HG03097 (cell line): Measurements from ENCODE around the gene MON2.

ENCODE experiments used
- ATAC-seq: cut with Tn5 transposase; IDR thresholded peaks from one replicate; pipeline ENCODE4 v1.9.1; 2021; ENCODE audit not compliant: unreplicated experiment, low FRiP score

The MON2 gene

GRCh38 chr12:62605981-62606380 is 139.4 kb downstream of the MON2 start:
- ATAC-seq = no peak

GRCh38 chr12:62606654-62607053 is 140.0 kb downstream of the MON2 start:
- ATAC-seq = no peak

- no peak for ATAC-seq
These were observed 146.5 kb downstream of the MON2 start for GRCh38 chr12:62613081-62613480.

DNA sequence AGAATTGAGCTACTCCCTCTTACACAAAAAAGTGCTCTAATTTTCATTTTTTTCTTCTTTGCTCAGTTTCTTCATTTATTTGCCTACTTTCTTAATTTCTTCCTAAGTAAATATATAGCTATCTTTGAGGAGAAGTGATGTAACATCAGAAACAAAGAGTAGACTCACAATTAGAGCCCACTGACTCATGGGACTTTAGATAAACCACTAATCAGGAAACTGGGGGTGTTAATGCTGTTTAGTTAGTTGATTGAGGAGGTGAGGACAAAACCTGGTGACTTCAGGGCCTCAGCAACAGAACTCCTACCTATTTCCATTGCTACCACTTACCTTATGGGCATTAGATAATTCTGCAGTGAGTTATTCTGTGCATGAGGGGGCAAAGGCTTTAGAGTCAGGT is 151.7 kb downstream of the MON2 start:
- ATAC-seq = no peak

DNA sequence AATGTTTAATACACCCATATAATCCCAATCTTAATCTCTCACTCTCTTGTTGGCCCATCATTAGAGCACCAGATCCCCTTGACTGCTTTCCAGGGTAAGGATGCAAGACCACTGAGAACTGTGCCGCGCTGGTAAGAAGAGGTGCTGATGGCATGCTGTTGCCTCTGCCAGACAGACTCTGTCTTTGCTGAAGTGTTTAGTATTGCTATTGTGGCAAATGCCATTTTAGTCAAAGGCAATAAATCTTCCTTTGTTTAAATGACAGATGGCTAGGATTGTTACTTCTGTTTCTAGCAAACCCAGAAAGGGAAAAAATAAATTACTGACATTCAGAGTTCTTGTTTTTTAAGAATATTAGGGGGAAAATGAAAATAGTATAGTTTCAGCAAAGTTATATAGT is 152.3 kb downstream of the MON2 start:
- ATAC-seq = no peak

GRCh38 chr12:62621101-62621638 is 154.5 kb downstream of the MON2 start:
- ATAC-seq = no peak

GRCh38 chr12:62622177-62622576 is 155.6 kb downstream of the MON2 start:
- no peak for ATAC-seq

- ATAC-seq = no peak
These were observed 158.6 kb downstream of the MON2 start for GRCh38 chr12:62625228-62625627.

DNA sequence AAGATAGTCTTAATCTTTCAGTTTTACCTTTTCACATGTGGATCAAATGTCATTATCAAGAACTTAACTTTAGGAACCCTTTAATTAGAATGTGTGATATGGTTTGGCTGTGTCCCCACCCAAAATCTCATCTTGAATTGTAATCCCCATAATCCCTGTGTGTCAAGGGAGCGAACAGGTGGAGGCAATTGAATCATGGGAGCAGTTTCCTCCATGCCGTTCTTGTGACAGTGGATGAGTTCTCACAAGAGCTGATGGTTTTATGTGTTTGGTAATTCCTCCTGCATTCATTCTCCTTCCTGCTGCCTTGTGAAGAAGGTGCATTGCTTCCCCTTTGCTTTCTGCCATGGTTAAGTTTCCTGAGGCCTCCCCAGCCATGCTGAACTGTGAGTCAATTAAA is 160.6 kb downstream of the MON2 start:
- ATAC-seq = no peak

GRCh38 chr12:62629413-62629812 is 162.8 kb downstream of the MON2 start:
- no peak for ATAC-seq

GRCh38 chr12:62629971-62630739 is 163.5 kb downstream of the MON2 start:
- no peak for ATAC-seq

GRCh38 chr12:62631471-62632410 is 165.1 kb downstream of the MON2 start:
- peak; percentile 57 for ATAC-seq

DNA sequence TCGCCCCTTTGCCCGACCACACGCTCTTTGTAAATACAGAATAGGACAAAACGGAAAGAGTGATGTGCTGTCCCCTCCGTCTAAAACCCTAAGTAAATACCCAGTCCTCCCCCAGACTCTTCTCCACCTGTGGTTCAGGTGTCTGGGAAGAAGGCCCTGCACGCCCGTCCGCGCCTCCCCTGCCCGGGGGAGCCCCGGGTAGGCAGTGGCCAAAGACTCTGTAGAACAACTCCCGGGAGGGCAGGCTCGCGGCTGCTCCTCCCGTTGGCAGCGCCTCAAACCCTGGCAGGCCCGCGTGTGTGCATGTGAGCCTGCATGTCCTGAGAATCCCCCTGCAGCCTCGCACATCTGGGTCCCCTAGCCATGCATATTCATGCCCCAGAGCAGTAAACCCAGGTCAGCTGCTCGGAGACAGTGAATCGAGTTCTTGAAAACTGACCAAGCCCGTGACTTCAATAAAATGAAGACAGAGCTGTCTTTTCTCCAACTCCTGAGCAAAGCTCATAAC is 165.8 kb downstream of the MON2 start:
- peak; percentile 40 for ATAC-seq

DNA sequence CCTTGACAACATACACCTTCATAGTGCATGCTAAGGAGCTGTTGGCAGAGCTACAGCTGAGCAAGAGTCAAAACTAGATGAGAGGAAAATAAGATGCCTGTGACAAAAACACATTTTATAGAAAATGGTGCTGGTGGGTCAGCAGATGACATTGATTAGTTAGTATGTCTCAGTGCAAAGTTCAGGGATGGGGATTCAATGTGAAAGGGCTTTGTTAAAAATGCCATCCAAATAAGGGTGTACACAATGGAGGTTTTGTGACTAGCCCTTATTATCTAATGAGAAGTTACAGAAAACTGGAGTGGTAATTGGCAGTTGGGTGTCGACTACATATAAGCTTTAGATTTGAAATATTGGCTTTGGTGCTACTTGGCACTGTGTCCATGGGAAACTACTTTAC is 169.0 kb downstream of the MON2 start:
- ATAC-seq = no peak

- no peak for ATAC-seq
These were observed 171.1 kb downstream of the MON2 start for GRCh38 chr12:62637679-62638078.

- ATAC-seq = peak; percentile 93
These were observed 174.4 kb downstream of the MON2 start for GRCh38 chr12:62640910-62641448.

DNA sequence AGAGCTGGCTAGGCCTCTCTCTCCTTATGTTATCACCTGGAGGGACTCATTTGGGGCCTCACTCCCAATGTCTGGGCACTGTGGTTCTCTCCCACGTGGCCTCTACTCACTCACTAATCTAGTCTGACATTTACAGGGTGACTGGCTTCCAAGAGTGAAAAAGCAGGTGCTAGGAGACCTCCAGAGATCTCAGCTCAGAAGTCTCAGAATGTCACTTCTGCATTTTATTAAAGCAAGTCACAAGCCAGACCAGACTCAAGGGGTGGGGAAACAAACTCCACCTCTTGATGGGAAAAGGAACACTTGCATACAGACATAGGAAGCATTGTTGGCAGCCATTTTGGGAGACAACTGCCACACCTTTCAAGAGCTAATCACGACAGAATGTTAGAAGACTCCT is 175.9 kb downstream of the MON2 start:
- ATAC-seq = no peak

DNA sequence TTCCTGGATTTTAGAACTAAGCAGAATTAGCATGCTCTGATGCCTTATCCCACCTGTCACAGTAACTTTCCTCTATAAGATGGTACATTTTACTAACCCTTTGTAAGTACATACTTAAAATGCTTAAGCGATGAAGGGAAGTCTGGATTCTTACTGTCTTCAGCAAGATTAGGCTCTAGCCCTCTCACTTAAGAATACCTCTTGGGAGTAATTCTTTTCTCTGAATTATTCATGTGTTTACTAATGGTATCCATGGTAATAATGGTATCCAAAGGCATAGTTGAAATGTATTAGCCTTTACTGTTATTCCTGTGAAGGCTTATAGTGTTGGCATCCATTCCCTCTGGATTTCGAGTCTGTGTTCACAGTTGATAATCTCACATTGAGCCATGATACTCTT is 176.9 kb downstream of the MON2 start:
- ATAC-seq = no peak

DNA sequence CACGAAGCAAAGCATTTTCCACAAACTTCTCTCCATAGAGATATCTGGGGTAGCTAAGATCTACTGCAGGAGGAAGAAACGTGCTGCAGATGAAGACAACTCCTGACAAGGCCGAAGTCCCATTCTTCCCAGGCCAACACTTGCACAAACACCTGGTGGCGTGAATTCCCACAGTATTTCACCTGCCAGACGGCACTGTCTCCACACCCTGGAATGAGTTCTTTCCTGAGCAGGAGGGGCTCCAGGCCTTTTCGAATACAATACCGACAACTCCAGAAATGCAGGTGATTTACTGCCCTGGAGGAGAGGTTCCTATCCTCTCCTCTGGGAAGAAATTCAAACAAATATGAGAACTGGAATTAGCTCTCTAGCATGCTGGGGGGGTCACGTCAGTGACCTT is 179.9 kb downstream of the MON2 start:
- no peak for ATAC-seq

- no peak for ATAC-seq
These were observed 181.0 kb downstream of the MON2 start for GRCh38 chr12:62647586-62647985.
